ENCODE measurements around the gene OSER1.
"Not testable (repeated sequence)": the region's sequence is repeated elsewhere in the genome, so short reads cannot be mapped to it uniquely, and the experiment has no call there.

The OSER1 gene

GRCh38 chr20:44199877-44200276 is 10.7 kb downstream of the OSER1 start:
- DNase-seq: no peak

GRCh38 chr20:44198872-44199271 is 11.7 kb downstream of the OSER1 start:
- DNase-seq: peak in 1 of 5 donors; percentile 81

- DNase-seq: no peak
Observed at GRCh38 chr20:44196271-44196670, 14.3 kb downstream of the OSER1 start.

- no peak for DNase-seq
Observed at GRCh38 chr20:44195605-44196004, 15.0 kb downstream of the OSER1 start.

DNA sequence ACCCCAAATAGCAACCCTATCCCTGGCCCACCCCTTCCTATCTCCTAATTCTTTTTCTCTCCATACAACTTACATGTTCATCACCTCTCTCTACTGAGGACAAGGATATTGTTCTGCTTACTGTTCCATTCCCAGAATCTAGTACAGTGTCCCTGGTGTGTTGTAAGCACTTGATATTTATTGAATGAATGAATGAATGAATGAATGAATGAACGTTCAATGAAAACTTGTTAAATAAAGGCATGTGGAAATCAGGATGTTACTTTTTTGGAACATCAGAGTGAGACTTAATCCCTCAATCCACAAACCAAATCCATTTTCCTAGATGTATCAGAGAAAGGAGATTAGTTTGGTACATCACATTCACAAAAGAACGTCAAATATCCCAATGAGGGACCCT is 16.8 kb downstream of the OSER1 start:
- DNase-seq: no peak

- not testable (repeated sequence) for DNase-seq
Observed at GRCh38 chr20:44191640-44192039, 18.9 kb downstream of the OSER1 start.

DNA sequence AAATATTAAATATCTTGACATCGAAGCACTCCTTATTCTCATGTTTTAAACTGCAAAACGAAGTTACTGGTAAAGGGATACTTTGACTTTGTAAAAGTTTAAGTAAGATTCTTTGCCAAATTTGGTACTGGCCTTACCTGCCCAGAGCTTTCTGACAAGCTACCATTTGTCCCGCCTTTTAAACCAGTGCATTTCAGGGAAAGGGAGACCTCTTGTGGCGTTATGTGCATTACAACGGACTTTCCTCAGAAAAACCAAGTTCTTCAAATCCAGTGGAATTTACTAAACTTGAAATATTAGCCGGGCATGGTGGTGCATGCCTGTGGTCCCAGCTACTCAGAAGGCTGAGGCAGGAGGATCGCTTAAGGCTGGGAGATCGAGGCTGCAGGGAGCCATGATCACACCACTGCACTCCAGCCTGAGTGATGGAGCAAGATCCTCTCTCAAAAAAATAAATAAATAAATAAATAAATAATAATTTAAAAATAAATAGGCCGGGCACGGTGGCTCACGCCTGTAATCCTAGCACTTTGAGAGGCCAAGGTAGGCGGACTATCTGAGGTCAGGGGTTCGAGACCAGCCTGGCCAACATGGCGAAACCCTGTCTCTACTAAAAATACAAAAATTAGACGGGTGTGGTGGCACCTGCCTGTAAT is 20.2 kb downstream of the OSER1 start:
- peak in 3 of 5 donors; percentile 32 to 56 (median 38) for DNase-seq

DNA sequence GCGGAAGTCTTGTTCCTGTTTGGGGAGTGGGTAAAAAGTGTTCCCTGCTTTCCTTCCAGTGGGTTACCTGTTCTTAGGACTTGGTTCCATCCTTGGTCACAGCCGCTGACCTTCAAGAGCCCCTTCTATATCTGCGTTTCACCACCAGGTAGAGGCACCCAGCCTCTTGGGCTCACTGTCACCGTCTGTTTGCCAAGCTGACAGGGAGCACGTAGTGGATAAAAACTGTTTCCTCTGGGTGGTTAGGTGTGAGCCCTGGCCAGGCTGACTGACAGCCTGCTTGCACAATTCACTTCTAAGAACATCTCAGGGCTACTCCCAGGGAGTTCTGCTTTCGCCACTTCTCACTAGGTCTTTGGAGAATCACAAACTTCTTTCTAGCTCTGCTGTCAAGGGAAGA is 21.8 kb downstream of the OSER1 start:
- DNase-seq: no peak

DNA sequence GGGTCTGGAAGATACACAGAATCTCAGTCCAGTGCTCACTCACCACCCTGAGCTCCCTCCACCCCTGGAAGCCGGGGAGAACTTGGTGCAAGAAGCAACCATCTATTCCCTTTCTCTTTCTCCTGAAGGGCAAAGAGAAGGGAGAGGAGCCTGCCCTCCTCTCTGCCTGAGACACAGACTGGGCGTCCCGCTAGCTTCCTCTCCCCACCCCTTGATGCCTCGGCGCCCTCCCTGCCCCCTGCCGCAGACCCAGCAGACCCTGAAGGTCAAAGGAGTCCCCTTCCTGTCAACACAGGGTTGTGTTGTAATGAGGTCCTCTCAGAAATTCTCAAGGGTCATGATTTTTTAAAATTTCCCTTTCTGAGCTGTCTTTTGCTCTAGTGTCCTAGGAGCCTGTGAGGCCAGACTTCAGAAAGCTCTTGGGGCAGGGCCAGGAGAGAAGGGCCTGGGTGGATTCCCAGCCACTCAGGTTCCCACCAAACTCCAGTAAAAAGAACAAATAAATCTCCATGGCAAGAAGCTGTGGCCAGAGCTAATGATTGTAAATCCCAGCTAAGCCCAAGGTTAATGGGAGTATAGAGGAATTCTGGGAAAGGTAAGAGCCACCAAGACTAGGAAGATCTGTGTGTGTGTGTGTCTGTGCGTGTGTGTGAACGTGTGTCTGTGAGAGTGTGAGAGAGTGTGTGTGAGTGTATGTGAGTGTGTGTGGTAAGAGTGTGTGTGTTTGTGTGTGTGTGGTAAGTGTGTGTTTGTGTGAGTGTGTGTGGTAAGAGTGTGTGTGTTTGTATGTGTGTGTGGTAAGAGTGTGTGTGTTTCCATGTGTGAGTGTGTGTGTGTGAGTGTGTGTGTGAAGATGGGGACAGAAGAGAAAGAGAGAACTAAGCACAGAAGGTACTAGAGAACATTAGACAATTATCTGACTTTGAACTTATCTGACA is 22.5 kb downstream of the OSER1 start:
- DNase-seq: no peak

DNA sequence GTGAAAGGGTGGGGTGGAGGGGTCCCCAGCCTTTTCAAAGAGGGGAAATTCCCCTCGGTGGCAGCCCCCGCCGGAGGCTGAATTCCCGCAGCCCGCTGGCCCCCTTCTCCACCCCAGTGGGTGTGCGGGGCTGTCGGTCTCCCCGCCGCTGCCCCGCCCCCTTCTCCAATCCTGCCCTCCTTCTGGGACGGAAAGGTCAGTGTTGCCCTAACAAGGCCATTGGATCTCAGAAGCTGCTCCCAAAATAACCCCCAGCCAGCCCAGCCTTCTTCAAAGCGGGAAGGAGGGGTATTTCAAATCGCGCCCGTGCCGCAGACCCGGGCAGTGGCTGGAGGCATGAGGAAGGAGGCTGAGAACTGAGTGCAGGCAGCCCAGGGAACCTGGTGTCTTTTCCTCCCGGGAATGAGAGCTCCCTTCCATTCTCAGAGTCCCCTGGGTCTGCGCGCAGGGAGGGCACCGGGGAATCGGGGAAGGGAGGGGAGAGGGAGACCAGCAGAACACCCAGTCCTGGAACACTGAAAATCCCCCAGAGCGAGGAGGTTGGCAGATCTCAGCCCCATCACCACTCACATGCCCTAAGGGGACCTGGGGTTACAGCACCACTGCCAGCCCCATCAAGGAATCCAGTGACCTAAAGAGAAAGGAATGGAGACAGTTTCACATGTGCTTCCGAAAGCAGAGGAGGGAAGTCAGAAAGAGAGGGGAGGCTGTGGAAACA is 23.4 kb downstream of the OSER1 start, which contains the start of gene JPH2:
Gene JPH2, minus strand, starts transcription at position 135 of the 718 bp plus-strand sequence. CDS start 483 bp downstream, outside the sequence.
- DNase-seq: no peak

GRCh38 chr20:44186674-44187053 is 23.9 kb downstream of the OSER1 start:
- DNase-seq: no peak

DNA sequence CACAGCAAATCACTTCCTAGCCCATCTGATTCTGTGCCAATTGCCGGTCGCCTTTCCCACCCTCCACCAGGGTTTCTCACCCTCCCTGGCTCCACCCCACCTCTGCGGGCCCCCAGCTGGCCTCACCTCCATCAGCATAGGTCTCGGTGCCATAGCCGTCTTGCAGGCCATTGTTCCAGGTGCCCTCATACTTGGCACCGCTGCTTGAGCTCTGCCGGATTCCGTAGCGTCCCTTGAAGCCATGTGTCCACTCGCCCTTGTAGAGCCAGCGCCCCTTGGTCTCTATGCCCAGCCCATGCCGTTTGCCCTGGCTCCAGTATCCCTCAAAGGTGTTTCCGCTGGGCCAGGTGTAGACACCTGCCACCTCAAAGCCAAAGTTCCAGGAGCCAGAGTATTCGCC is 24.4 kb downstream of the OSER1 start:
- DNase-seq: no peak

GRCh38 chr20:44185574-44185973 is 25.0 kb downstream of the OSER1 start:
- no peak for DNase-seq

DNA sequence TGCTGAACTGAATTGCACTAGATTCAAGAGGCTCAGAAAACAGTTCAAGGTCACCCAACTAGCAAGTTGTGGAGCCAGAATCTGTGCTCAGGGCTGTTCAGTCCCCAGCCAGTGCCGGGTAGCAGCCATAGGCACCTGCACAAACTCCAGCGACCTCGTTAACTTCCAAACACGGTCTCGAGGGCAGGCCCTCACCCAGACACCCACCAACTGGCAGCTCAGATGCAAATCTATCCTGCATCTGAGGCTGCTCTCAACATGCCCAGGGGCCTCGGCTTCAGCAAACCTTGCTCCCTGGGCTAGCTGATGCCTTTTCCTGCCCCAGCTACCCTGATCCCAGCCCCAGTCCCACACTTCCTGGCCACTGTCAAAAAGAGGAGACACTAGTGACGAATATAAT is 27.3 kb downstream of the OSER1 start:
- DNase-seq: no peak

DNA sequence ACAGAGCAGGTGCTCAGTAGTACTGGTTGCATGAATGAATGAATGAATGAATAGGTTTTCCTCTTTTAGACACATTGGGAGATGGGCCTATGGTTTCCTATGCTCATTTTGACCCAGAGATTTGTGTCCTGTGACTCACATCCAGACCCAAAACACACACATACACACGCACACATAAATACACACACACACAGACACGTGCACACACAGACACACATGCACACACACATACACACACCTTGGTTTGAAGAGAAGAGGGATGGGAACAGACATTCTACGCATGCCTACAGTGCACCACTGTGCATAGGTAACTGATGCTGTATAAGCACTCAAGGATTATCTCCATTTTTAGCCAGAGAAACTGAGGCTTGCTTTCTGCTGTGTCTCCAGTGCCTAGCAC is 27.7 kb downstream of the OSER1 start:
- DNase-seq: no peak

DNA sequence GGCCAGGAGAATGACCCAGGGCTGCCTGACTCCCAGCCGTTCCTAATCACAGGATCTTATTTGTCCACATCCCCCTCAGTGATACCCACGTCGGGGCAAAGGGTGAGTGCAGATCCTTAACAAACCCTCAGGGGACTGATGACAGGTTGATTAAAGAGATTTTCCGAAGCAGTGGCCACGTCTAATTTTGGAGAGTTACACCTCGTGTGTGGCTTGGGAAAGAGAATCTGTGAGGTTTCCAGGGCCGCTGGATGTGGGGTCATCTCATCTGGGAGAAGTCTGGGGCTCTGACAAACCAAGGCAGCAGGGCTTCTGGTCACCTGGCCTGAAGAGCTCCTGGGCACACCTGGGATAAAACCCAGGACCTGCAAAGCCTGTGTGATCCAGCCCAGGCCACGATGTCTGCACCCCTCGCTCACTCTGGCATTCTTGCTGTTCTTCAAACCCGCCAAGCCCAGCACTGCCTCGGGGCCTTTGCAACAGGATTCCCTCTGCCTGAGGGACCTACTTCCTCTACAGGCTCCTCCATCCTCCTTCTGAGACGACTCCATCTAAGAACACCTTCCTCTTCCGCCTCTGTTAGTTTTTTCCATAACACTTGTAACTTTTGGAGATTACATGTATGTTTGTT is 28.3 kb downstream of the OSER1 start:
- no peak for DNase-seq

- no peak for DNase-seq
Observed at GRCh38 chr20:44181611-44182010, 29.0 kb downstream of the OSER1 start.

- DNase-seq: no peak
Observed at GRCh38 chr20:44180814-44181213, 29.8 kb downstream of the OSER1 start.

DNA sequence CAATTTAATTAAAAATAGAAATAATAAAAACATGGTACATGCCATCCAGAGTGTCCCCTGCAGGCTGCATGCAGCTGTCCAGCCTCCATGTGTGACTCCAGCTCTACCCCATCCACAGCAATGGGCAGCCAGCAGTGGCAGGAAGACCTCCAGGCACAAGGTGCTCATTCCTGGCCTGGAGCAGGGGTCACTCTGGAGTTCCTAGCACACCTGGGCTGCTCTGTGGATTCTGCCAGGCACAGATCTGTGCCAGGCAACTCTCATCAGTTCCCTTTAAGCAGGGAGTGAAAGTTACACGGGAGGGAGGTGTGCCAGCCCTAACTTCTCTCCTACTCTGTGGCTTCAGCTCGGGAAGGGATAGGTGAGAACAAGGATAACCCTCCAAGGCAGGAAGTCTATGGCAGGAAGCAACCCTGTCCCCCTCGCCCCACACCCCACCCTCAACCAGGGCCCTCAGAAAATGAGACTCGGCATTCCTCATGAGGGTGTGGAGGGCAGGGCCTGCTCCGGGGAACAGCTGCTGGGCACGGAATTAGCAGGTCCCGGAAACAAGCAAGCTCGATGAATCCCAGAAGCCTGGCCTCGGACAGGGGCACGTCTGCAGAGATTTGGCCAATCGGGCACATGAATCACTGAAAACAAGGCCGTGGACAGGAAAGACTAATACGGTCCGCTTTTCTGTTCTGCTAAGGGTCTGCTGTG is 33.6 kb downstream of the OSER1 start:
- no peak for DNase-seq

- no peak for DNase-seq
Observed at GRCh38 chr20:44174996-44175765, 35.4 kb downstream of the OSER1 start.

DNA sequence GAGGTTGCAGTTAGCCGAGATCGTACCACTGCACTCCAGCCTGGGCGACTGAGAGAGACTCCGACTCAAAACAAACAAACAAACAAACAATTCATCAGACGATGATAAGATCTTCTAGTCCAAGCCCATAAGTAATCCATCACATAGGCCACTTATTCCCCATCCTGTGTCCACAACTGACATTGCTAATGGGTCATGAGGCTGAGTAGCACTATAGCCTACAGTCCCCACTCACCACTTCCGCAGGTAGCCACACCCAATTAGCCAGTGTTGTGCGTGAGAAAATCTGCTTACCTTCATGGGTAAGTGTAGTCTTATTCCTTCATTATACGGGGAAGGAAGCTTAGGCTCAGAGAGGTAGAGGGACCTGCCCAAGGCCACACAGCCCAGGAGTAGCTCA is 36.7 kb downstream of the OSER1 start:
- no peak for DNase-seq
